ENCODE data around the gene CHRDL2.

- TF ChIP-seq CTCF (IDR thresholded peaks at IDR 0.05), result no peak
- TF ChIP-seq POLR2A (IDR thresholded peaks at IDR 0.05), result no peak
Observed at GRCh38 chr11:74648894-74649293, 82.3 kb downstream of the CHRDL2 start.
